Mesenteric fat pad (tissue), 1 donor: ENCODE data around the gene METAP1. TPM values are rescaled to one million over a fixed set of nuclear protein-coding genes. Genes with fewer than 3 reads are reported as not detected.
"Not testable (repeated sequence)": the region's sequence is repeated elsewhere in the genome, so short reads cannot be mapped to it uniquely, and the experiment has no call there.

Source experiments
- DNase-seq: peaks from one replicate; pipeline ENCODE4 v3.0.0-alpha.2; 2020; ENCODE audit warnings: low spot score
- total RNA-seq: library from RNA; stranded (reverse); fragmentation: NEBNext Ultra II Directional; extraction: Animal tissue kit (Norgen Biotek cat#: 25700); gene quantifications from one replicate; pipeline ENCODE4 v1.2.1, GENCODE V29; 2021
- donor health status: DM: yes; HTN: yes; CAD: no.

Gene METAP1
- total RNA-seq, 1 donor from 2014 or later = 21.3 TPM

DNA sequence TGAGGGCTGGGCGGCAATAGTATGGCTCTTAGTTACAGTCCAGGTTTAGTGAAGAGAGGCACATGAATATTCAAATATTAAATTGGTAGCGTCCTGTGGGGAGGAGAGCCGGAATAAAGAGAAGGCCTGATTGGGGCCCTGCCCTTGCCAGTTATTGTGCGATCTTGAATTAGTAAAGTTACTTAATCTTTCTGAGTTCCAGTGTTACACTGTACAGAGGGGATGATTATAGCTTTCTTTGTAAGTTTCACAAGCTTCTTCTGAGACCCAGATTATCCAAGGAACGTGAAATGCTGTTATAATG lies 1.2 kb downstream of the METAP1 start:
- DNase-seq = no peak

DNA sequence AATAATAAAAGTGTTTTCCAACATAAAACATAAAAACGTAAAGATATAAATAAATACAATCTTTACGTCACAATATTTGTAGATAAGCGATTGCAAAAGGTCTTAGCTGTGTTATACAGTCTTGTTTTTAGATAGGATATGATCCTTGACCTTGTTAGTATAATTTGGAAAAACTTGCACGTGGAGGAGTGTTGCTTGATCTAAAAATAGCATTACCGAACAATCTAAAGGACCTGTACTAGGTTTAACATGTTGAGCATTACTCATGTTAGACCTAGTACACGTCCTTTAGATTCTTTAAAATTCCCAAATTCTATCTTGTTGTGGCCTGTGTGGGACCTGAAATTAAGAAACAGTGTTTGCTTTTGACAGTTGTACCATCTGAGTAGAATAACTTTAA lies 1.6 kb downstream of the METAP1 start:
- no peak for DNase-seq

DNA sequence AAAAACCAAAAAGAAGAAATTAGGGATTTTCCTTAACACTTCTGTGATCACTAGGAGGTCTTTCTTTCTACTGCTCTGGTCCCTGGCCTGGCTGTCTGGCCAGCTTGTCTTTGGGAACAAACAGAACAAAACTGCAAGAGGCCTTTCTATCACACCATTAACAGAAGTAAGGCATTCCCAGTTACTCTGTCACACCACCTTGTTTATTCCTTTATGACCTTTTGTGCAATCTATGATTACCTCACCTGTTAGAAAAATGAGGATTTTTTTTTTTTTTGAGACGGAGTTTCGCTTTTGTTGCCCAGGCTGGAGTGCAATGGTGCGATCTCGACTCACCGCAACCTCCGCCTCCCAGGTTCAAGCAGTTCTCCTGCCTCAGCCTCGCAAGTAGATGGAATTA lies 3.0 kb downstream of the METAP1 start:
- no peak for DNase-seq

DNA sequence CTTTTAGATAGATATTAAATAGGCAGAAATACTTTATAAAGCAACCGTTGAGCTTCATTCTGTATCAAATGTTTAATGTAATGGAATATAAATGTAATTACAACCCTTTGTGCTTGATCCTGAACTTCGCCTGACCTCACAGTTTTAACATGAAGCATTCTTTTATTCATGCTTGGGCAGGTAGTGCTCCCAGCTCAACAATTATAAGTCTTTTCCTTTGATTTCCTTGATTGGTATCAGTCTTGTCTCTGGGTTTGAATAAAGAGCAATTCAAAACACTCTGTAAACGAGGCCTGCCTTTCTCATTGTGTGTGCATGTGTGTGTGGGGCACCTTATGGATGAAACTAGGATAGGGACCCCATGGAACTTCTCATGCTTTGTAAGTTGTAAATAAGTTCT lies 6.8 kb downstream of the METAP1 start:
- DNase-seq = no peak

DNA sequence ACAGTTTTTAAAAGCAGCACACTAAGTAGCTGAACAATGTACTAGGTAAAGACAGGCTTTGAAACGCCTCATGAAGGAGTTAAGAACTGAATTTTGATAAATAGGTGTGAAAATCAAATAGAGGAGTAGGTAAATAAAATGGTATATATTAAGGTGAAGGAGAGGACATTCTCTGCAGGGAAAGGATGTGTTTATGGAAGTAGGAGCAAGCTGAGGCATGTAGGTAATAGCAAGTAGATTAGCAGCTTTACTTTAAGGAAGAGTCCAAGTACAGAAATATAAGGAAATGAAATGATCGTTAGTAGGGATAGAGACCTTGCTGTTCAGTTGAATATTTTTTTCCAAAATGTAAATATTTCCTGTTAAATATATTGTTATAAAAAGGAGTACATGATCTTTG lies 12.5 kb downstream of the METAP1 start:
- no peak for DNase-seq

DNA sequence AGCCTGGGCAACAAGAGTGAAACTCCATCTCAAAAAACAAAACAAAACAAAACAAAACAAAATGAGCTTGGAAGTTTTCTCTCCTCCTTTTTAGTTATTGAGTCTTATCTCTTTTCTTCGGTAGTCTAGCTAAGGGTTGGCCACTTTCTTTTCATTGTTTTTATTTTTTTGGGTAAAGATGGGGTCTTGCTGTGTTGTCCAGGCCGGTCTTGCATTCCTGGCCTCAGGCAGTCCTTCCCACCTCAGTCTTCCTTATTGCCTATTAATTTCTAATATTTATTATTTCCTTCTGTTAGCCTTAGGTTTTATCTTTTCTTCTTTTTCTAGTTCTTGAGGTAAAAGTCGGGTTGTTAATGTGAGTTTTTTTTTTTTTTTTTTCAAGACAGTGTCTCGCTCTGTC lies 16.4 kb downstream of the METAP1 start:
- DNase-seq = no peak

DNA sequence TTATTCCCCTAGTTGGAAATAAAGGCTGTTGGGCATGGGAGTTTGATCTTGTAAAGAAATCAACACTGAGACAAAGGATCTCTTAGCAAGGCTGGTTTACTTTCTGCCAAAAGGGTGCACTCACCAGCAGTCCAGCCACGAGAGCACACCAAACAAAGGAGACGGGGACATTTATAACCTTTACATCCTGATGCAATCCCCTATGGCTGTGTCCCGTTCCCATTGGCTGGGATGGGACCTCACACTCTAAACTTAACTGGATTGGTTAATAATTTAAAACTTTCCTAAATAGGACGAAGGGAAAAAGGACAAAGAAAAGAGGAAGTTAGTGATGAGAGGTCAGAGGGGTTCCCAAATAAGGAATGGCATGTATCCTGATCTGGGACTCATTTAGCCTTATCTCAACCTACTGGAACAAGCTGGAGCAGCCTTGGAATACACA lies 17.9 kb downstream of the METAP1 start:
- DNase-seq = no peak

DNA sequence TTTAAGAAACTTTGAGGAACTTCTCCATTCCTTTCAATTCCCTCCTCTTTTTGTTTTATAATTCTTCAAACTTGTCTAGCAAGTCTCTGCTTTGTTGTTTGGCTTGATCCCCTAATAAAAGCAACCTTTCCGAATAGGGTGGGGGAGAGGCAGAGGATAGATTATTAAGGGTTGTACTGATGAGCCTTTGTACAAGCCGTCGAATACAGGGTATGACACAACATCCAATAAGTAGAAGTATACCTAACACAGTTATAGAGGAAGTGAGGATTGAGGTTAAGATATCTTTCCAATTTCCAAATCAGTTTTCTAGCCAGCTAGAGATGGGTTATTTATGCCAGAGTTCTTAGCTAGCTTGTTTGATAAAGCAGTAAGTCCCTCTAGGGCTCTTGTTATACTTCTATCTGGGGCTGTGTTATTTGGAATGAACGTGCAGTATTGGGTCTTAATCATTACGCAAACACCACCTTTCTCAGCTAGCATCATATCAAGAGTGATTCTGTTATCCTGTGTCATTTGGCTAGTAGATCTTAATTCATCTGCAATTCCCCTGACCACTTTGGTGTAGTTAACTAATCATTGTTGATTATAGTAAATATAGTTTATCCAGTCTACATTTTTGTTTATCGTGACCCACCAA lies 18.5 kb downstream of the METAP1 start:
- no peak for DNase-seq

DNA sequence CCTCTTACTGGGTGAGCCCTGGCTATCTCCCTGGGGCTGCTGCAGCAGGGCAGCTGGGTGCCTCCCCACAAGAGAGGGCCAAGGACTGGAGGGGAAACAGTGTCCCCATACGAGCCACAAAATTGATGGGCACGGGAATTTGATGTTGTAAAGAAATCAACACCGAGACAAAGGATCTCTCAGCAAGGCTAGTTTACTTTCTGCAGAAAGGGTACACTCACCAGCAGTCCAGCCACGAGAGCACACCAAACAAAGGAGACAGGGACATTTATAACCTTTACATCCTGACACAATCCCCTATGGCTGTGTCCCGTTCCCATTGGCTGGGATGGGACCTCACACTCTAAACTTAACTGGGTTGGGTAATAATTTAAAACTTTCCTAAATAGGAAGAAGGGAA lies 25.9 kb downstream of the METAP1 start:
- no peak for DNase-seq

DNA sequence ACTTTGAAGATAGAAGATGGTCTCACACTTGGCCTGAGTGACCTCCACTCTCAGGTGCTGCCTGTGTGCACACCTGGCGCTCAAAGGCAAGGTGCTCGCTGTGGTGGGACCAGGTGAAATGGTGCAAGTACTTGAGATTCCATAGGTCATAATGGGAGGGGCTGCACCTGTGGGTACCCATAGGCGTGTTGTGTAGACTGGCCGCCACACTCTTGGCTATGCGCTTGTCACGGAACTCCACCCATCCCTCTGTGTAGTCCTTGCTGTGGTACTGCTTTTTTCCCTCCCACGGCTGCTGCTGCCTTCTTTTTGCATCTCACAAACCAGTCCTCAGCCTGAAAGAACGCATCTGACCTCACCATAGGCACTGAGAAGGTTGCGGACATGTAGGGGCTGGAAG lies 27.0 kb downstream of the METAP1 start:
- no peak for DNase-seq

DNA sequence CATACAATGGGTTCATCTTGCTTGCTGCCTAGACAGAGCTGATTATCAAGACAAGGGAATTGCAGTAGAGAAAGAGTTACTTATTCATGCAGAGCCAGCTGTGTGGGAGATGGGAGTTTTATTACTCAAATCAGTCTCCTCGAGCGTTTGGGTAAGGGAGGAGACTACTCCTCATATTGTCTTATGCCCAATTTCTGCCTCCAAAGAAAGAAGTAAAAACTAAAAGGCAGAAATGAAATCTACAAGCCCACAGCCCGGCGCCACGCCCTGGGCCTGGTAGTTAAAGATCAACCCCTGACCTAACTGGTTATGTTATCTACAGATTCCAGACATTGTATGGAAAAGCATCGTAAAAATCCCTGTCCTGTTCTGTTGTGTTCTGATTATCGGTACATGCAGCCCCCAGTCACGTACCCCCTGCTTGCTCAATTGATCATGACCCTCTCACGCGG lies 28.3 kb downstream of the METAP1 start:
- not testable (repeated sequence) for DNase-seq

DNA sequence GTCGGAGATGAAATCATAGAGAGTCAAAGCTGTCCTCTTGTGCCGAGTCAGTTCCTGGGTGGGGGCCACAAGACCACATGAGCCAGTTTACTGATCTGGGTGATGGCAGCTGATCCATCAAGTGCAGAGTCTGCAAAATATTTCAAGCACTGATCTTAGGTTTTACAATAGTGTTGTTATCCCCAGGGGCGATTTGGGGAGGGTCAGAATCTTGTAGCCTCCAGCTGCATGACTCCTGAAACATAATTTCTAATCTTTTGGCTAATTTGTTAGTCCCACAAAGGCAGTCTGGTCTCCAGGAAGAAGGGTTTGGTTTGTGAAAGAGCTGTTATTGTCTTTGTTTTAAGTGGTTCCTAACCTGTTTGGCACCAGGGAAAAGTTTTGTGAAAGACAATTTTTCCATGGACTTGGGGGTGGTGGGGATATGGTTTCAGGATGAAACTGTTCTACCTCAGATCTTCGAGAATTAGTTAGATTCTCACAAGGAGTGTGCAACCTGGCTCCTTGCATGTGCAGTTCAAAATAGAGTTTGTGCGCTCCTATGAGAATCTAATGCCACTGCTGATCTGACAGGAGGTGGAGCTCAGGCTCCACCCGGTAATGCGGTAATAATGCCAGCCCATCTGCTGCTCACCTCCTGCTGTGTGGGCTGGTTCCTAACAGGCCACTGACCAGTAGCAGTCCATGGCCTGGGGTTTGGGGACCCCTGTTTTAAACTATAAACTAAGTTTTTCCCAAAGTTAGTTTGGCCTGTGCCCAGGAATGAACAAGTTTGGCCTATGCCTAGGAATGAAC lies 29.2 kb downstream of the METAP1 start:
- DNase-seq = no peak

DNA sequence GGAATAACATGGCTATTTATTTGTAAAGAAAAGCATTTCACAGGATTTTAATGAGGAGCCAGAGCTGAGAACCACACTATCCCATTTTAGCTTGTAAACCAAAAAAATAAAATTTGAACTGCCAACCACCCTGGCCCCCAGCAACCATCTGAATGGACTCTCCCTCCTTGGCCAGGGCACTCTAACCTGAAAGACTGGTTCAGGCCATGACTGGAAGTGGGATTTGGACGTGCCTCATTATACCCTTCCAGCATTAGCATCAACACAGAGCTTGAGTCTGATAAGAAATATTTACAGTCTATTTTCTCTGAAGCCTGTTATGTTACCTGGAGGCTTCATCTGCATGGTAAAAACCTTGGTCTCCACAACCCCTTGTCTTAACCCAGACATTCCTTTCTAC lies 30.0 kb downstream of the METAP1 start:
- DNase-seq = no peak

DNA sequence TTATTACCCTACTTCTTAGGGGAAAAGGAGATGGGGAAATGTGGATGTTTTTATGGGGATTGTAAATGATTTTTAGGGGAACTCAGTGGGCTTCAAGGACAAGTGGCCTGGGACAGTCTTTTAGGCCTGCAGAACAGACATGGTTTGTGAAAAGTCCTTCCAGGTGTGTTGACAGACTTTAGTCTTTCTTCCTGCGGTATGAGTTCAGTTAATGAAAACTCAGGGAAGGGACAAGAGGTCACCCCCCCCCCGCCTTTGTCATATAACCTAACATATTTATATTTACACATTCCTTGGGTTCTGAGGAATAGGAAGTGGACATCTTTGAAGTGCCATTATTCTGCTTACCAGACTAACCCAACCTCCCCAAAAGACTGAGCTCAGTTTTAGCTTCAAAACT lies 31.8 kb downstream of the METAP1 start:
- no peak for DNase-seq

DNA sequence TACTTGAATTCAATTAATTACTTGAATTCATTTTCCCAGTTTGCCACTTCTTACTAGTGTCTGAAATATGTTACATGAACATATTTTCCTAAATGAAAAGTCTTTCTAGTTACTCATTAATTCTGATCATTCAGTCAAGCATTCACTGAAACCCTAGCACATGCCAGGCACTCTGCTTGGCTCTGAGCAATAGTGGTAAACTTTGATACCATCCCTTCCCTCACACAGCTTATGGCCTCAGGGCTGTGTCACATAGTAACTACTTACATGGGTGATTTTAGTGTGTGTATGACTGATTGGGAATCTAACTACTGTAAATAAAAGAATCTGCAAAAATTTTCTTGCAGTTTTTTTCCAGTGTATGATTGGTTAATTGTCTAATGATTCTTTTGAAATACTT lies 32.7 kb downstream of the METAP1 start:
- DNase-seq = no peak

DNA sequence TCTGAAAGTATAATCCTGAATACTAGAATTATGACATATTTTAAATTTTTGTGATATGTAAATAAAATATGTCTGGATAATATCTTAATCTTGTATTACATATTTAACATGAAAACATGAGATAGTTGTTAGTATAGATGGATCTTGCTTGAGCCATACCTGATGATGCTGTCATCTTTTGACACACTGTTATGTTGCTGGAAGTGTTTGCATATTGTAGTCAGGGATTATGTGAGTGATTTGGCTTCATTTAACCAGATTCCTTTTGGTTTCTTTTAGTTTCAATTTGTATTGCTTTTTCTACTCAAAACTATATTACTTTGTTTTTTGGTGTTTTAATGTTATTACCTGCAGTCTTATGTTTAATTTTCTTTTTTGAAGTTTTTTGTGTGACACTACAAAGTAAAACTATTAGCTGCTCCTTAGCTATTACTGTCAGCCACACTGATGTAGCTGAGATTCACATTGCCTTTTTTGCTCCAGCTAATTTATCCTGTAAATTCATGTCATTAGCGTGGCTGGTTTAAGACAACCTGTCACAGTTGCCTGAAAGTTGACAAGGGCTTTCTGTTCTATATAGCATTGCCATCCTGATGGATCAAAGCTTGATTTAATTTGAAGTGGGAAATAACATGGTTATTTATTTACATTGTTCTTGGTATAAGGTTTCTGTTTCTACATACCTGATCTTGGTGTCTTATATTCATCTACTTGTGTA lies 33.7 kb downstream of the METAP1 start:
- DNase-seq = no peak

DNA sequence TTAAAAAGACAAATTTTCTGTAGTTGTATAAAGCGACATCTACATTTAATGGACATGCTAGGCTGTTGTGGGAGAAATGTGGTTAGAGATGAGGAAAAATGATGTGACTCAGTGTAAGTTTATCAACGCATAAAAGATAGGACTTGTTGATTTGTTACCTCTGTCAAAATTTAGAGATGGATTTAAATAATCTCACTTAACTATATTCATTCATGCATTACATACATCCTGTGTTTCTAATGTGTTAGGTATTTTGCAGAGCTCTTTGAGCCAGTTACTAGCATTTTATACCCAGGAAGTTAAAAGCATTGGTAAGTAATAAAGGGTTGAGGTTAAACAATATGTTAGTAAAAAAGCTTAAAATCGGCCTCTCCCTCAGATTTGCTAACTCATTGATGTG lies 34.3 kb downstream of the METAP1 start:
- no peak for DNase-seq

DNA sequence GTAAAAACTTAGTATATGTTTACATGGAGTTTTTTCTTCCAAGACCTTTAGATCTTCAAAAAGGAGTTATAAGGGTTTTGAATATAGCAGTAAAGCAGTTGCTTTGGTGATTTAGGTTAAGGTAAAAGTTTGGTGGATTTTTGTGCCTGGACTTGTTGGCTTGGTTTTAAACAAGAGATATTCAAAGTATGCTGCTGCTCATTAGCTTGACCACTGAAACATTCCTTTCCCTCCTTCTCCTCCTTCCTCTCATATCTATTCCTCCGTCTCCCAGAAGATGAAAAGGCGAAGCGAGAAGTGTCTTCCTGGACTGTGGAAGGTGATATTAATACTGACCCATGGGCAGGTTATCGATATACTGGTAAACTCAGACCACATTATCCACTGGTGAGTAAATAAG lies 38.4 kb downstream of the METAP1 start:
- no peak for DNase-seq

DNA sequence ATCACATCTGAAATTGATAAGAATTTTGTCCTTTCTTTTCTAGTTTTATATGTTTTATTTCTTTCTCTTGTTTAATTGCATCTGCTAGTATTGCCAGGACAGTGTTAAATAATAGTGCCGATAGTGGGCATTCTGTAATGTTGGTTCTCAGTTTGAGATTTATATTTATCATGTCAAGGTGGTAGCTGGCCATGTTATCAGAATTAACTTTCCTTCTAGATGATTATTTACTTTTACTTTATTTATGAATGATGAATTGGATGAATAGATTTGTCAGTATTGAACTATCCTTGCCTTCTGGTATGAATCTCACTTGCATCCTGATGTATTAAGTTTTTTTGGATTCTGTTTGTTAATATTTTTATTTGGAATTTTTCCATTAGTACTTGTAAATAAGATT lies 42.7 kb downstream of the METAP1 start:
- no peak for DNase-seq

DNA sequence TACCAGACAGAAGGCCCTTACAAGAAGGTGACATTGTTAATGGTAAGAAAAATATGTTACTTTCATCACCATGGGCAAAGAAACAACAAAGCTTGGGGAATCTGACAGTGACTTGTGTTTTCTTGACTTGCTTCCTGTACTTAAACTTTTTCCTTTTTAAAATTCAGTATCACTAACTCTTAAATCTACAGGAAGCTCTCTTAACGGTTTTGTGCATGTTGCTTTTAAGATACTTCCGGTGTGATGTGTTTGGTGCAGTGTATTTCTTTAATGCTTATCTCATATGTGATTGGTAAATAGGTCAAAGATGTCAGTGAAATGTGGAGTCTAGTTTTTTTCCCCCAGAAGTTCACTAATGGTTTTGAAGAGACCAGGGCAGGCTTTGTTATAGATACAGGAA lies 47.8 kb downstream of the METAP1 start:
- no peak for DNase-seq

DNA sequence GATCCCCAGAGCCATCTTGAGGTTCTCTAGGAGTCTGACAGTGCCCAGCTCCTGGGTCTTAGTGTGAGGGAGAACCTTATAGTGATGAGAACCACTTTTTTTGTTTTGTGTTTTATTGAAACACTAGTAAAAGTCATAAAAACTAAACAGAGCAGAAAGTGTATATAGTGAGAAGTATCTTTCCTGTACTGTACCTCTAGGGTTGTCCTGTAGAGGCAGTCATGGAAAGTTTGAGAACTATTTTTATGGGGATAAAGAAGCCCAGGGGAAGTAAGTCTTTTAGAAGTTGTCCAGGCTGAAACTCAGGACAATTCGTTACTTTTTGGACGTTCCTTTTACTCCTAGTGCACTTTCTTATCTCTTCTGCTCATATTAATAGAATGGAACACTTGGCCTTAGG lies 52.2 kb downstream of the METAP1 start:
- no peak for DNase-seq

DNA sequence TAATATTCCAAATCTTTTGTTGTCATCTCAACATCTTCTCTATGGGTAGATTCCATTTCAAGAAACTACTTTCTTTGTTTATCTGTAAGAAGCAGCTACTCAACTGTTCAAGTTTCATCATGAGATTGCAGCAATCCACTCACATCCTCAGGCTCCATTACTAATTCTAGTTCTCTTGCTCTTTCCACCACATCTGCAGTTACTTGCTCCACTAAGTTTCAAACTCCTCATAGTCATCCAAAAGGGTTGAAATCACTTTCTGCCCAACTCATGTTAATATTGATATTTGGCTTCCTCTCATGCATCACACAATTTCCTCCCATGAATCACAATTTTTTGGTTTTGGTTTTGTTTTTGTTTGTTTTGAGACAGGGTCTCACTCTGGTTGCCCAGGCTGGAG lies 57.4 kb downstream of the METAP1 start:
- DNase-seq = no peak
